Nephron (organoid): ENCODE results near the gene HORMAD2.
"Not testable (repeated sequence)": the region's sequence is repeated elsewhere in the genome, so short reads cannot be mapped to it uniquely, and the experiment has no call there.

Experiments used
- H3K27ac Mint-ChIP-seq, 3 experiments: 2 replicates each; pipeline ENCODE4 v1.8.0; 2020; ENCODE audit warnings: mixed read lengths in 3 of 3, mild to moderate bottlenecking in 2 of 3, moderate library complexity in 1 of 3
- H3K27me3 Mint-ChIP-seq: 2 replicates; pipeline ENCODE4 v1.8.0; 2021; ENCODE audit warnings: low read depth, mild to moderate bottlenecking, moderate library complexity, mixed read lengths
- H3K36me3 Mint-ChIP-seq: 2 replicates; pipeline ENCODE4 v1.8.0; 2020; ENCODE audit warnings: low read depth, mixed read lengths
- H3K4me1 Mint-ChIP-seq: 2 replicates; pipeline ENCODE4 v1.8.0; 2020; ENCODE audit warnings: mixed read lengths
- H3K4me3 Mint-ChIP-seq, 3 experiments: 2 replicates each; pipeline ENCODE4 v1.8.0; 2020; ENCODE audit warnings: mild to moderate bottlenecking in 3 of 3, mixed read lengths in 3 of 3, moderate library complexity in 2 of 3
- H3K9me3 Mint-ChIP-seq: 2 replicates; pipeline ENCODE4 v1.8.0; 2020; ENCODE audit warnings: mixed read lengths
- CTCF ChIP-seq, 3 experiments: fragments of 200-600 bp; sonication (generic); IDR thresholded peaks; one replicate each; pipeline ENCODE4 v1.5.0; 2021; ENCODE audit warnings: antibody characterized with exemption in 3 of 3; ENCODE audit not compliant: unreplicated experiment in 3 of 3

Gene HORMAD2

GRCh38 chr22:30214703-30215407 lies 134.6 kb downstream of the HORMAD2 start:
- Mint-ChIP-seq H3K27ac (no peak overlapping the region), H3K4me1 (peaks cover 32% of the 10 kb centered on the region), H3K27me3 (peaks cover 14% of the 10 kb centered on the region), H3K9me3 (no peaks in the 10 kb centered on the region), H3K4me3 (no peak overlapping the region), H3K36me3 (no peaks in the 10 kb centered on the region)
- no peak for TF ChIP-seq CTCF (IDR thresholded peaks at IDR 0.05; ENCODE audit: unreplicated experiment in 3 of 3)

GRCh38 chr22:30216272-30216671 lies 136.0 kb downstream of the HORMAD2 start:
- H3K4me1 Mint-ChIP-seq: peaks cover 27% of the 10 kb centered on the region
- H3K27ac Mint-ChIP-seq, H3K4me3 Mint-ChIP-seq, H3K36me3 Mint-ChIP-seq, H3K9me3 Mint-ChIP-seq: not testable (repeated sequence)
- H3K27me3 Mint-ChIP-seq: peaks cover 16% of the 10 kb centered on the region

GRCh38 chr22:30216710-30217109 lies 136.4 kb downstream of the HORMAD2 start:
- Mint-ChIP-seq H3K9me3 (no peaks in the 10 kb centered on the region), H3K27me3 (peaks cover 16% of the 10 kb centered on the region), H3K36me3 (no peaks in the 10 kb centered on the region), H3K27ac (no peak overlapping the region), H3K4me3 (no peak overlapping the region), H3K4me1 (peaks cover 27% of the 10 kb centered on the region)
- TF ChIP-seq CTCF (IDR thresholded peaks at IDR 0.05; ENCODE audit: unreplicated experiment in 3 of 3): no peak

- peak overlapping the region in 2 of 3 experiments; percentile 44 to 65 for H3K27ac Mint-ChIP-seq
- H3K36me3 Mint-ChIP-seq: no peaks in the 10 kb centered on the region
- H3K4me1 Mint-ChIP-seq: peaks cover 24% of the 10 kb centered on the region
- H3K9me3 Mint-ChIP-seq: no peaks in the 10 kb centered on the region
- no peak overlapping the region for H3K4me3 Mint-ChIP-seq
- peaks cover 16% of the 10 kb centered on the region for H3K27me3 Mint-ChIP-seq
- TF ChIP-seq CTCF (IDR thresholded peaks at IDR 0.05; ENCODE audit: unreplicated experiment in 3 of 3): no peak
Measured at GRCh38 chr22:30217698-30218560, 137.7 kb downstream of the HORMAD2 start.

- Mint-ChIP-seq H3K4me1 (peaks cover 29% of the 10 kb centered on the region), H3K27ac (peak overlapping the region in 2 of 3 experiments; percentile 62 to 76), H3K4me3 (no peak overlapping the region), H3K9me3 (no peaks in the 10 kb centered on the region), H3K36me3 (no peaks in the 10 kb centered on the region), H3K27me3 (peaks cover 16% of the 10 kb centered on the region)
- TF ChIP-seq CTCF (IDR thresholded peaks at IDR 0.05; ENCODE audit: unreplicated experiment in 3 of 3): peak; percentile 28 to 38 (median 30)
Measured at GRCh38 chr22:30219049-30219654, 138.9 kb downstream of the HORMAD2 start.

- no peaks in the 10 kb centered on the region for H3K9me3 Mint-ChIP-seq
Measured at GRCh38 chr22:30219668-30220278, 139.5 kb downstream of the HORMAD2 start.

More at GRCh38 chr22:30219668-30220278, 139.5 kb downstream of the HORMAD2 start:
- H3K27me3 Mint-ChIP-seq: peaks cover 14% of the 10 kb centered on the region
- H3K4me1 Mint-ChIP-seq: peaks cover 29% of the 10 kb centered on the region
- no peaks in the 10 kb centered on the region for H3K36me3 Mint-ChIP-seq
- H3K27ac Mint-ChIP-seq: peak overlapping the region in 2 of 3 experiments; percentile 49 to 76
- no peak for TF ChIP-seq CTCF (IDR thresholded peaks at IDR 0.05; ENCODE audit: unreplicated experiment in 3 of 3)
- no peak overlapping the region for H3K4me3 Mint-ChIP-seq
